CD4-positive, CD25-positive, alpha-beta regulatory T cell (primary cell): ENCODE measurements around the gene RNH1. TPM values are rescaled to one million over a fixed set of nuclear protein-coding genes. Genes with fewer than 3 reads are reported as not detected.
A peak's percentile ranks its signal among the peaks of the same experiment; 100 is the strongest.

ENCODE experiments used
- ATAC-seq, 2 donors: fragments of 150-1000 bp; cut with Tn5 transposase; one replicate each; pipeline ENCODE4 v1.10.0; 2021; ENCODE audit warnings: low read depth in 2 of 2, moderate number of reproducible peaks in 2 of 2, moderate library complexity in 1 of 2
- DNase-seq, 3 donors: peaks; one replicate each; pipeline versions ENCODE4 v3.0.0 to v3.0.0-alpha.2; 2012 to 2022; ENCODE audit warnings: mixed read lengths in 1 of 3
- H3K27ac ChIP-seq: one replicate; pipeline ENCODE4 v1.7.0; 2013; ENCODE audit warnings: mild to moderate bottlenecking, low read length; ENCODE audit not compliant: insufficient read depth, poor library complexity, severe bottlenecking
- H3K27me3 ChIP-seq: one replicate; pipeline ENCODE4 v1.7.0; 2013; ENCODE audit warnings: low read length; ENCODE audit not compliant: control insufficient read depth, insufficient read depth
- H3K36me3 ChIP-seq: one replicate; pipeline ENCODE4 v1.7.0; 2013; ENCODE audit warnings: mild to moderate bottlenecking, low read length, moderate library complexity; ENCODE audit not compliant: control insufficient read depth, insufficient read depth
- H3K4me1 ChIP-seq: 2 replicates; pipeline ENCODE4 v1.7.0; 2013; ENCODE audit warnings: mild to moderate bottlenecking, low read length; ENCODE audit not compliant: insufficient read depth, control insufficient read depth, poor library complexity, severe bottlenecking
- H3K4me3 ChIP-seq: one replicate; pipeline ENCODE4 v1.7.0; 2013; ENCODE audit warnings: low read depth, mild to moderate bottlenecking, low read length, moderate library complexity
- H3K9me3 ChIP-seq, 2 experiments: 1 replicate in 1 of 2; 2 replicates in 1 of 2; pipeline ENCODE4 v1.7.0; 2013; ENCODE audit warnings: low read length in 2 of 2, mild to moderate bottlenecking in 1 of 2, moderate library complexity in 1 of 2; ENCODE audit not compliant: control insufficient read depth in 2 of 2
- H3K27ac Mint-ChIP-seq, 3 donors: one replicate each; pipeline ENCODE4 v1.8.0; 2020 to 2022; ENCODE audit warnings: mild to moderate bottlenecking in 3 of 3, mixed read lengths in 3 of 3, moderate library complexity in 2 of 3
- H3K27me3 Mint-ChIP-seq: one replicate; pipeline ENCODE4 v1.8.0; 2022; ENCODE audit warnings: mild to moderate bottlenecking, mixed read lengths
- H3K36me3 Mint-ChIP-seq: one replicate; pipeline ENCODE4 v1.8.0; 2020; ENCODE audit warnings: mixed read lengths
- H3K4me1 Mint-ChIP-seq, 4 donors: one replicate each; pipeline ENCODE4 v1.8.0; 2020 to 2022; ENCODE audit warnings: mixed read lengths in 4 of 4, mild to moderate bottlenecking in 1 of 4
- H3K4me3 Mint-ChIP-seq, 4 donors: one replicate each; pipeline ENCODE4 v1.8.0; 2020 to 2022; ENCODE audit warnings: mild to moderate bottlenecking in 4 of 4, mixed read lengths in 4 of 4, moderate library complexity in 3 of 4
- H3K9me3 Mint-ChIP-seq, 7 donors: one replicate each; pipeline ENCODE4 v1.8.0; 2020 to 2022; ENCODE audit warnings: mixed read lengths in 7 of 7, mild to moderate bottlenecking in 3 of 7, moderate library complexity in 2 of 7
- polyA plus RNA-seq, 4 donors: library from polyadenylated mRNA; unstranded; fragments of 300-500 nt; fragmentation: Illumina TruSeq; gene quantifications; one replicate each; pipeline ENCODE4 v1.2.3, GENCODE V29; 2021
- total RNA-seq: library from RNA; stranded (reverse); gene quantifications from one replicate; pipeline ENCODE4 v1.2.3, GENCODE V29; 2022

RNH1 gene
- total and polyA plus RNA-seq, 5 donors from 2014 or later = 112 to 155 (median 133) TPM

DNA sequence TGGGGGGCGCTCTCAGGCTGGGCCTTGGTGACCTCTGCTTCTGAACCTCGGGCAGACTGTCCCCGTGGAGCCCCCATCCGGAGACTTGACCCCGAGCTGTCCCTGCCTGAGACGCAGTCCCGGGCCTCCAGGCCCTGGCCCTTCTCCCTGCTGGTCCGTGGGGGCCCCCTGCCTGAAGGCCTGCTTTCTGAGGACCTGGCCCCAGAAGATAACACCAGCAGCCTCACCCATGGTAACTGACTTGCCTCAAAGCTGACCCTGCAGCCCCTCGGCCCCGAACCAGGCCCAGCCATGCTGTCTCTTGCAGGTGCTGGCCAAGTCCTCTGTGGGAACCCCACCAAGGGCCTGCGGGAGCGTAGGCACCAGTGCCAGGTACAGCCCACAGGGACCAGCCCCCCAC, 44.6 kb upstream of the RNH1 start:
- Mint-ChIP-seq H3K4me1 (peaks cover 0 to 2% (median 0%) of the 10 kb centered on the region in 4 donors), H3K4me3 (no peak overlapping the region), H3K9me3 (no peaks in the 10 kb centered on the region), H3K27ac (no peak overlapping the region), H3K27me3 (peaks cover 5% of the 10 kb centered on the region), H3K36me3 (no peaks in the 10 kb centered on the region)
- Histone ChIP-seq H3K4me3 (no peak overlapping the region), H3K9me3 (no peaks in the 10 kb centered on the region), H3K27me3 (no peaks in the 10 kb centered on the region), H3K4me1 (peaks cover 23% of the 10 kb centered on the region), H3K36me3 (no peaks in the 10 kb centered on the region), H3K27ac (no peak overlapping the region)
- DNase-seq (no peak), ATAC-seq (no peak)

GRCh38 chr11:551131-551530, 44.1 kb upstream of the RNH1 start:
- Histone ChIP-seq H3K4me1 (peaks cover 19% of the 10 kb centered on the region), H3K9me3 (no peaks in the 10 kb centered on the region), H3K36me3 (no peaks in the 10 kb centered on the region), H3K27me3 (no peaks in the 10 kb centered on the region), H3K27ac (no peak overlapping the region), H3K4me3 (no peak overlapping the region)
- no peak overlapping the region for H3K4me3 Mint-ChIP-seq
- H3K36me3 Mint-ChIP-seq = no peaks in the 10 kb centered on the region
- DNase-seq = no peak
- H3K27me3 Mint-ChIP-seq = peaks cover 5% of the 10 kb centered on the region
- no peaks in the 10 kb centered on the region for H3K9me3 Mint-ChIP-seq
- no peak for ATAC-seq
- no peak overlapping the region for H3K27ac Mint-ChIP-seq
- H3K4me1 Mint-ChIP-seq = no peaks in the 10 kb centered on the region

DNA sequence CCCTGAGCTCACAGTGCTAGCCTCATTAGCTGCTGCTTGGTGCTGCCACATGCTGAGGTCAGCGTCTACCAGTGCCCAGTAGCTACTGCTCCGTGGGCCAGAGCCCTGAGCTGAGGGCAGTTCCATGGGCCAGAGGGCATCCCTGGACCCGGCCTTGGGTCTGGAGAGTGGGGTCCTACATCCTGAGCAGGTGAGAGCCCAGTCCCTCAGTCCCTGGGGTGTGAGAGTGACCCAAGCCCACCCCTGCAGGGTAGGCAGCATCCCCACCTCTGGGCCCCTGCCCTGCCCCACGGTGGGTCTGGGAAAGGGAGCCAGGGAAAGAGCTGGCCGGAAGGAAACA, 43.7 kb upstream of the RNH1 start:
- ATAC-seq (no peak), DNase-seq (no peak)
- Histone ChIP-seq H3K27me3 (no peaks in the 10 kb centered on the region), H3K9me3 (no peaks in the 10 kb centered on the region), H3K27ac (no peak overlapping the region), H3K4me1 (peaks cover 15% of the 10 kb centered on the region), H3K4me3 (no peak overlapping the region), H3K36me3 (no peaks in the 10 kb centered on the region)
- Mint-ChIP-seq H3K4me1 (no peaks in the 10 kb centered on the region), H3K36me3 (no peaks in the 10 kb centered on the region), H3K9me3 (no peaks in the 10 kb centered on the region), H3K27me3 (peaks cover 5% of the 10 kb centered on the region), H3K27ac (no peak overlapping the region), H3K4me3 (no peak overlapping the region)

GRCh38 chr11:550021-550745, 43.1 kb upstream of the RNH1 start:
- no peaks in the 10 kb centered on the region for H3K9me3 Mint-ChIP-seq
- Histone ChIP-seq H3K9me3 (no peaks in the 10 kb centered on the region), H3K27me3 (no peaks in the 10 kb centered on the region), H3K4me3 (no peak overlapping the region), H3K36me3 (no peaks in the 10 kb centered on the region), H3K27ac (no peak overlapping the region), H3K4me1 (peaks cover 10% of the 10 kb centered on the region)
- peaks cover 5% of the 10 kb centered on the region for H3K27me3 Mint-ChIP-seq
- H3K36me3 Mint-ChIP-seq = no peaks in the 10 kb centered on the region
- H3K4me3 Mint-ChIP-seq = no peak overlapping the region
- no peak for DNase-seq
- ATAC-seq = no peak
- no peak overlapping the region for H3K27ac Mint-ChIP-seq
- H3K4me1 Mint-ChIP-seq = no peaks in the 10 kb centered on the region

DNA sequence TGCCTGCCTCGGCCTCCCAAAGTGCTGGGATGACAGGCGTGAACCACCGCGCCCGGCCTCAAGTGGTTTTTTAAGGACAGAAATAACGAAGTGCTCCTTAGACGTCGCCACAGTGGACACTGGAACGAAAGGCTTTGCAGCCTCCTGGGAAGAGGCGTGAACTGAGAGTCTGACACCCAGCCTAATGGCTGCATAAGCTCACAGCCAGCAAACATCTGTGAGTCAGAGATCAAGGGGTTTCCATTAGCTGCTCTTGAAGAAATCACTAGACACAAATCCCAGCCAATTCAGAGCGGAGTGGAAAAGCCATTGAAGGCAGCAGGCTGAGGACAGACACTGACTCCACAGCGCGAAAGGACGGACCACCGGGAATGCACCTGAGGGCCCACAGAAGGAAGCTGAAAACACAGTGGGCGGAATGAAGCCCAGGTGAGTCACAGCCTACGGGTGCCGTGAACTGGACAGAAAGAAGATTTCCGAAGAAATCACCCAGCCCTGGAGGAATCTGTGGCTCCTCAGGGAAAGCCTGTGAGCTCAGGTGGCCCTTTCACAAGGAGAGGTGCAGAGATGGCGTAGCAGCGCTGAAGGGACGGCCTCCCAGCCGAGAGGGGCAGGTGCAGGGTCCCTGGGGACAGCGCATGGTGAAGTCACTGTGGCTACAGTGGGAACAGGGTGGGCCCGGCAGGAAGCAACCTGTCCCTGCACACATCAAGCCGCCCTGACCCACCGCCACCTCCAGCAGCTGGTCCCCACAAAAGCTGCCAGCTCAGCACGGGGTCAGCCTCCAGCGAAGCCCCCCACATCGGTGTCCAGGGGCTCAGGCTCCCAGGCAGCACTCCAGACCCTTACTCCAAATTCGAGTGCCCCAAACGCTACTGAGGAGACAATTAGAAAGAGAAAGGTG, 41.9 kb upstream of the RNH1 start:
- no peaks in the 10 kb centered on the region for H3K9me3 Mint-ChIP-seq
- no peaks in the 10 kb centered on the region for H3K27me3 ChIP-seq
- DNase-seq = no peak

DNA sequence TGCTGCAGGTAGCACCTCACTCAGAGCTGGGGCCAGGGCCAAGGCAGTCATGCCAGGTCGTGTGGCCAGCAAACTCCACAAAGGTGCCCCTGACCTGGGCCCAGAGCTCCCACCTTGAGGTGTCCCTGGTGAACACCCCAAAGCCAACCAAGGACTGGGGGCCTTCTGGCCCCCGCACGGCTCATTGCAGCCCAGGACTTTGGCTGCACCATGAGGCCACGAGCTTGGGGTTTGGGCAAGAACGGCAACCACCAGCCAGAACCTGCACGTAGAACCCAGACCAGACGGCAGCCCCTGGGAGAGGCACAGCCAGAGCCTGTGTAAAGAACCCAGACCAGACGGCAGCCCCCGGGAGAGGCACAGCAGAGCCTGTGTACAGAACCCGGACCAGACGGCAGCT, 38.1 kb upstream of the RNH1 start:
- Mint-ChIP-seq H3K27ac (peak overlapping the region in 1 of 3 donors; percentile 92), H3K36me3 (peaks cover 3% of the 10 kb centered on the region), H3K9me3 (no peaks in the 10 kb centered on the region), H3K4me1 (no peaks in the 10 kb centered on the region), H3K4me3 (no peak overlapping the region), H3K27me3 (peaks cover 5% of the 10 kb centered on the region)
- Histone ChIP-seq H3K4me3 (no peak overlapping the region), H3K27me3 (no peaks in the 10 kb centered on the region), H3K36me3 (no peaks in the 10 kb centered on the region), H3K9me3 (no peaks in the 10 kb centered on the region), H3K4me1 (no peaks in the 10 kb centered on the region), H3K27ac (no peak overlapping the region)
- ATAC-seq (no peak), DNase-seq (no peak)

More for the DNA sequence above, 41.9 kb upstream of the RNH1 start:
- no peaks in the 10 kb centered on the region for H3K9me3 ChIP-seq
- no peak overlapping the region for H3K4me3 ChIP-seq
- H3K4me1 ChIP-seq = peaks cover under 1% of the 10 kb centered on the region
- H3K4me3 Mint-ChIP-seq = peak overlapping the region in 1 of 4 donors; percentile 58
- H3K4me1 Mint-ChIP-seq = no peaks in the 10 kb centered on the region
- no peak overlapping the region for H3K27ac ChIP-seq
- no peak overlapping the region for H3K27ac Mint-ChIP-seq
- H3K36me3 ChIP-seq = no peaks in the 10 kb centered on the region
- no peak for ATAC-seq
- peaks cover 5% of the 10 kb centered on the region for H3K27me3 Mint-ChIP-seq
- H3K36me3 Mint-ChIP-seq = no peaks in the 10 kb centered on the region

DNA sequence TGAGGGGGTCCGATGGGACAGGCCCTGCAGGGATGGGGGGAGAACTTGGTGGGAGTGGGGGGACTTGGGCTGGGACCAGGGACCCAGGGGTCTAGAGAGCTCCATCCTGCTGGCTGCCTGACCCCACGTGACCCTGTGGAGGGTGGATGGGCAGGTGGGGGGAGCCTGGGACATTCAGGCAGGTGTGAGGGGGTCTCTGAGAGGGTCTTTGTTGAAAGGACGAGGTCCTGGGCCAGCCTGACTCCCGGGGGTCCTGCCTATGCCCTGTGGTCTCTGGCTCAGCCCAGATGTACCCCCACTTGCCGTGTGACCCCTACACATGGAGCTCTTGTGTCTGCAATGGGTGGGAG, 37.8 kb upstream of the RNH1 start:
- no peak overlapping the region for H3K4me3 ChIP-seq
- DNase-seq (no peak), ATAC-seq (no peak)
- H3K36me3 Mint-ChIP-seq = peaks cover 3% of the 10 kb centered on the region
- no peaks in the 10 kb centered on the region for H3K27me3 ChIP-seq
- no peaks in the 10 kb centered on the region for H3K4me1 ChIP-seq
- no peaks in the 10 kb centered on the region for H3K9me3 ChIP-seq
- peaks cover 5% of the 10 kb centered on the region for H3K27me3 Mint-ChIP-seq
- no peak overlapping the region for H3K4me3 Mint-ChIP-seq
- H3K4me1 Mint-ChIP-seq = no peaks in the 10 kb centered on the region
- H3K36me3 ChIP-seq = no peaks in the 10 kb centered on the region
- H3K27ac ChIP-seq = no peak overlapping the region
- no peaks in the 10 kb centered on the region for H3K9me3 Mint-ChIP-seq
- H3K27ac Mint-ChIP-seq = no peak overlapping the region
